GM12892 (cell line): ENCODE data around the gene MAGI2.

Experiments
- POLR2A ChIP-seq: IDR thresholded peaks from 2 replicates; pipeline ENCODE4 v1.6.1; 2011; ENCODE audit warnings: low read depth, low read length, control low read depth
- POLR2AphosphoS5 ChIP-seq: IDR thresholded peaks from 2 replicates; pipeline ENCODE4 v1.6.1; 2011; ENCODE audit warnings: low read depth, low read length, control low read depth
- TAF1 ChIP-seq: IDR thresholded peaks from 2 replicates; pipeline ENCODE4 v1.6.1; 2011; ENCODE audit warnings: low read depth, mild to moderate bottlenecking, control low read depth, low read length, borderline replicate concordance

DNA sequence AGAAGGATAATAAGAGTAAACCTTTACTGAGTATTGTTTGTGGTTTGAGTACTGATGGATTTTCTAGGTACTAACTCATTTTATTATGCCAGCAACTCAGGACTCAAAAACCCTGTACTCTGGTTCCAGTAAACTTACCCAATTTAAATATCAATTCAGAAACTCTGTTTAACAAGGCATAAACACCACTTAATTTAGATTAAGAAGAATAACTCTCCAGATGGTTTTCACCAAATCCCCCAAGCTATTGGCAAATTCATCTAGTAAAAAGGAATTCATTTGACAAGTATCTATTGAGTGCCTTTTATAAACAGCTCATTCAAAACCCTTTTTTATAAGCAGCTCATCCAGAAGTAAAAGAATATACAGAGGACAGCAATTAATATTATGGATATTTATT, 1082.5 kb downstream of the MAGI2 start:
- TF ChIP-seq POLR2AphosphoS5, result no peak
- no peak for TF ChIP-seq POLR2A
- TF ChIP-seq TAF1, result no peak
